NT2/D1 (cell line): Measurements from ENCODE around the gene KLF6.

Experiments used
- DNase-seq: peaks from one replicate; pipeline ENCODE4 v3.0.0-alpha.2; 2011; ENCODE audit warnings: low read depth, low spot score
- H3K27me3 ChIP-seq: 2 replicates; pipeline ENCODE4 v1.6.0; 2011; ENCODE audit warnings: mild to moderate bottlenecking; ENCODE audit not compliant: insufficient read length, insufficient read depth
- H3K36me3 ChIP-seq: 2 replicates; pipeline ENCODE4 v1.6.1; 2011; ENCODE audit warnings: mild to moderate bottlenecking, low read length, mixed read lengths; ENCODE audit not compliant: insufficient read depth, insufficient read length
- H3K4me1 ChIP-seq: 2 replicates; pipeline ENCODE4 v1.5.1; 2011; ENCODE audit not compliant: insufficient read depth, insufficient read length
- H3K4me3 ChIP-seq: 2 replicates; pipeline ENCODE4 v1.5.1; 2011; ENCODE audit warnings: low read depth; ENCODE audit not compliant: insufficient read length
- H3K9ac ChIP-seq: 2 replicates; pipeline ENCODE4 v1.6.0; 2011; ENCODE audit warnings: low read depth; ENCODE audit not compliant: insufficient read length
- H3K9me3 ChIP-seq: 2 replicates; pipeline ENCODE4 v1.5.1; 2011; ENCODE audit warnings: mild to moderate bottlenecking, low read length; ENCODE audit not compliant: insufficient read depth
- SUZ12 ChIP-seq: IDR thresholded peaks from 2 replicates; pipeline ENCODE4 v1.6.1; 2011; ENCODE audit not compliant: insufficient read length, insufficient read depth; ENCODE audit errors: extremely low read depth
- YY1 ChIP-seq: IDR thresholded peaks from 2 replicates; pipeline ENCODE4 v1.6.1; 2011; ENCODE audit not compliant: insufficient read length, insufficient read depth
- ZNF274 ChIP-seq: IDR thresholded peaks from 2 replicates; pipeline ENCODE4 v1.6.1; 2011; ENCODE audit warnings: mild to moderate bottlenecking, low read depth, low read length

Gene KLF6

GRCh38 chr10:3747248-3747960 lies 37.6 kb downstream of the KLF6 start:
- H3K9me3 ChIP-seq = no peaks in the 10 kb centered on the region
- H3K4me1 ChIP-seq = no peaks in the 10 kb centered on the region
- H3K4me3 ChIP-seq = no peak overlapping the region
- TF ChIP-seq ZNF274 (no peak), SUZ12 (no peak)
- no peaks in the 10 kb centered on the region for H3K36me3 ChIP-seq
- no peak overlapping the region for H3K9ac ChIP-seq
- no peak for DNase-seq
- H3K27me3 ChIP-seq = no peaks in the 10 kb centered on the region

GRCh38 chr10:3746634-3747033 lies 38.4 kb downstream of the KLF6 start:
- no peak for DNase-seq
- Histone ChIP-seq H3K36me3 (no peaks in the 10 kb centered on the region), H3K27me3 (no peaks in the 10 kb centered on the region), H3K4me3 (no peak overlapping the region), H3K9ac (no peak overlapping the region), H3K4me1 (no peaks in the 10 kb centered on the region), H3K9me3 (no peaks in the 10 kb centered on the region)
- TF ChIP-seq ZNF274 (no peak), YY1 (no peak), SUZ12 (no peak)

- Histone ChIP-seq H3K9ac (no peak overlapping the region), H3K9me3 (no peaks in the 10 kb centered on the region), H3K36me3 (no peaks in the 10 kb centered on the region), H3K27me3 (no peaks in the 10 kb centered on the region), H3K4me1 (no peaks in the 10 kb centered on the region), H3K4me3 (no peak overlapping the region)
- DNase-seq = no peak
- TF ChIP-seq YY1 (no peak), SUZ12 (no peak), ZNF274 (no peak)
Observed at GRCh38 chr10:3745521-3745920, 39.5 kb downstream of the KLF6 start.

GRCh38 chr10:3741688-3742461 lies 43.1 kb downstream of the KLF6 start:
- H3K4me1 ChIP-seq = no peaks in the 10 kb centered on the region
- no peaks in the 10 kb centered on the region for H3K9me3 ChIP-seq
- H3K9ac ChIP-seq = no peak overlapping the region
- no peak for DNase-seq
- H3K36me3 ChIP-seq = no peaks in the 10 kb centered on the region
- H3K4me3 ChIP-seq = no peak overlapping the region
- H3K27me3 ChIP-seq = no peaks in the 10 kb centered on the region
- TF ChIP-seq YY1 (no peak), SUZ12 (no peak), ZNF274 (no peak)

GRCh38 chr10:3740157-3740871 lies 44.7 kb downstream of the KLF6 start:
- TF ChIP-seq YY1 (no peak), ZNF274 (no peak), SUZ12 (no peak)
- H3K4me3 ChIP-seq = no peak overlapping the region
- H3K4me1 ChIP-seq = no peaks in the 10 kb centered on the region
- no peaks in the 10 kb centered on the region for H3K36me3 ChIP-seq
- no peaks in the 10 kb centered on the region for H3K9me3 ChIP-seq
- H3K27me3 ChIP-seq = no peaks in the 10 kb centered on the region
- no peak overlapping the region for H3K9ac ChIP-seq
- DNase-seq = no peak

GRCh38 chr10:3738855-3739350 lies 46.1 kb downstream of the KLF6 start:
- TF ChIP-seq SUZ12 (no peak), YY1 (no peak), ZNF274 (no peak)

GRCh38 chr10:3737864-3738263 lies 47.1 kb downstream of the KLF6 start:
- Histone ChIP-seq H3K4me3 (no peak overlapping the region), H3K36me3 (no peaks in the 10 kb centered on the region), H3K4me1 (no peaks in the 10 kb centered on the region), H3K9ac (no peak overlapping the region), H3K9me3 (no peaks in the 10 kb centered on the region), H3K27me3 (no peaks in the 10 kb centered on the region)
- no peak for DNase-seq
- TF ChIP-seq YY1 (no peak), SUZ12 (no peak), ZNF274 (no peak)

More at GRCh38 chr10:3738855-3739350, 46.1 kb downstream of the KLF6 start:
- no peak overlapping the region for H3K4me3 ChIP-seq
- no peaks in the 10 kb centered on the region for H3K27me3 ChIP-seq
- DNase-seq = no peak
- H3K9ac ChIP-seq = no peak overlapping the region
- no peaks in the 10 kb centered on the region for H3K9me3 ChIP-seq
- H3K36me3 ChIP-seq = no peaks in the 10 kb centered on the region
- no peaks in the 10 kb centered on the region for H3K4me1 ChIP-seq
